ENCODE measurements around the gene WFDC12.
A peak's percentile ranks its signal among the peaks of the same experiment; 100 is the strongest.

The WFDC12 gene

DNA sequence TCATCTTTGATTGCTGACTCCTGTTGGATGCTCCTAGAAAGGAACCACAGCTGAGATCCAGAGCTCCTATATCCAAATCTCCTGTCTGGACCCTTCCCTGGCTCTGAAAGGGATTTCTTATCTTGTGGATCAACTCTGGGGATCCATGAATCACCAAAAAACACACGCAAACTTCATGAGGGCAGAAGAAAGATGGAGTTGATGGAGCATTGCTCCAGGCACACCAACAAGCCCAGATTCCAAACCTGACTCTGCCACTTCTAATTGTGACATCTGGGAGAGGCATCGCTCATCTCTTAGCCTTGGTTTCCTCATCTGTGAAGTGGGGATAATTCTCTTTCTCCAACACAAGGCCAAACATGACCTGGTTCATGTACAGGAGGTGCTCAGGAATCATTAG lies 30.1 kb downstream of the WFDC12 start:
- H2BK120ac ChIP-seq (ENCODE audit: insufficient read depth, low read length, poor library complexity) = no peak overlapping the region
- H3K23ac ChIP-seq (ENCODE audit: low read length) = no peak overlapping the region
- H3K36me3 ChIP-seq (ENCODE audit: control insufficient read depth in 1 of 2, insufficient read depth in 2 of 2, low read length in 2 of 2) = peaks cover 11 to 19% of the 10 kb centered on the region in 2 experiments
- no peak overlapping the region for H3K14ac ChIP-seq (ENCODE audit: low read length)
- H3K4me2 ChIP-seq (ENCODE audit: low read length) = no peak overlapping the region
- WGBS (ENCODE audit: extremely low coverage, insufficient coverage, insufficient read length) = no CpG with 5 or more reads among the region's 2 CpGs
- H2BK12ac ChIP-seq (ENCODE audit: low read length) = no peak overlapping the region
- peaks cover 5% of the 10 kb centered on the region for H3K79me1 ChIP-seq (ENCODE audit: low read length)
- no peak overlapping the region for H2BK5ac ChIP-seq (ENCODE audit: low read depth, low read length, poor library complexity)
- H3K9ac ChIP-seq (ENCODE audit: low read length) = no peak overlapping the region
- no peak overlapping the region for H3K4ac ChIP-seq (ENCODE audit: low read depth, low read length)
- H3K4me3 ChIP-seq (ENCODE audit: low read depth, low read length) = no peak overlapping the region
- peak; percentile 60 to 82 for DNase-seq
- no peak overlapping the region for H3K27ac ChIP-seq (ENCODE audit: low read depth, low read length)
- H3K4me1 ChIP-seq (ENCODE audit: control insufficient read depth in 1 of 2, insufficient read depth in 2 of 2, low read length in 2 of 2) = peaks cover 0 to 6% of the 10 kb centered on the region in 2 experiments
- H4K12ac ChIP-seq (ENCODE audit: low read depth, low read length) = no peak overlapping the region
- H2AK5ac ChIP-seq (ENCODE audit: low read length) = no peak overlapping the region
- H3K27me3 ChIP-seq (ENCODE audit: insufficient read depth, low read length) = no peaks in the 10 kb centered on the region
- peaks cover 6% of the 10 kb centered on the region for H3K9me3 ChIP-seq (ENCODE audit: insufficient read depth, low read depth, low read length)
- H3K79me2 ChIP-seq (ENCODE audit: control insufficient read depth, insufficient read depth, low read length, poor library complexity) = no peaks in the 10 kb centered on the region
- H4K8ac ChIP-seq (ENCODE audit: low read depth, low read length) = no peak overlapping the region
- H3K18ac ChIP-seq (ENCODE audit: low read length) = no peak overlapping the region
- peak overlapping the region; percentile 67 for H4K91ac ChIP-seq (ENCODE audit: low read depth, low read length)
- no peak overlapping the region for H2AFZ ChIP-seq (ENCODE audit: insufficient read depth, low read length, poor library complexity)

DNA sequence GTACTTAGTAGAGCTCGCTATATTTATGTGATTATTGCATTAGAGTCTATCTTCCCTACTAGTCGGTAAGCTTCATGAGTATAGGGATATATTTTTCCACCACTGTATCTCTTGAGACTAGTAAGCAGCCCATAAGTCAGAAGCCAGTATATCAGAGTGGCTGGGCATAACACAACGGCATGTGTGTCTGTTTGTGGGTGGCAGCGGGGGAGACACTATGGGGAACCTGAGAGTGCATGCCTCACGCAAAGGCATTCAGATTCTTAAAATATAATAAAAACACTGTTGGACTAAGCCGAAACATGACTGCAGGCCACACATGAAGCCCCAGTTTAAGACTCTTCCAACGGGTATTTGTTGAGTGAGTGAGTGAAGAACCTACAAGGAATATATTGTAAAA lies 31.4 kb downstream of the WFDC12 start:
- H3K14ac ChIP-seq (ENCODE audit: low read length) = no peak overlapping the region
- H2AK5ac ChIP-seq (ENCODE audit: low read length) = no peak overlapping the region
- no peak overlapping the region for H4K12ac ChIP-seq (ENCODE audit: low read depth, low read length)
- peaks cover 4% of the 10 kb centered on the region for H3K9me3 ChIP-seq (ENCODE audit: insufficient read depth, low read depth, low read length)
- no peak overlapping the region for H3K27ac ChIP-seq (ENCODE audit: low read depth, low read length)
- no peaks in the 10 kb centered on the region for H3K27me3 ChIP-seq (ENCODE audit: insufficient read depth, low read length)
- H2AFZ ChIP-seq (ENCODE audit: insufficient read depth, low read length, poor library complexity) = no peak overlapping the region
- no peak overlapping the region for H4K8ac ChIP-seq (ENCODE audit: low read depth, low read length)
- H2BK5ac ChIP-seq (ENCODE audit: low read depth, low read length, poor library complexity) = no peak overlapping the region
- H3K79me2 ChIP-seq (ENCODE audit: control insufficient read depth, insufficient read depth, low read length, poor library complexity) = no peaks in the 10 kb centered on the region
- peaks cover 7 to 18% of the 10 kb centered on the region in 2 experiments for H3K36me3 ChIP-seq (ENCODE audit: control insufficient read depth in 1 of 2, insufficient read depth in 2 of 2, low read length in 2 of 2)
- H3K18ac ChIP-seq (ENCODE audit: low read length) = no peak overlapping the region
- no CpG with 5 or more reads among the region's 7 CpGs for WGBS (ENCODE audit: extremely low coverage, insufficient coverage, insufficient read length)
- no peak overlapping the region for H3K9ac ChIP-seq (ENCODE audit: low read length)
- H3K79me1 ChIP-seq (ENCODE audit: low read length) = peaks cover 8% of the 10 kb centered on the region
- no peak overlapping the region for H4K91ac ChIP-seq (ENCODE audit: low read depth, low read length)
- no peak overlapping the region for H3K4me3 ChIP-seq (ENCODE audit: low read depth, low read length)
- peaks cover under 1 to 11% of the 10 kb centered on the region in 2 experiments for H3K4me1 ChIP-seq (ENCODE audit: control insufficient read depth in 1 of 2, insufficient read depth in 2 of 2, low read length in 2 of 2)
- H3K23ac ChIP-seq (ENCODE audit: low read length) = no peak overlapping the region
- no peak overlapping the region for H2BK120ac ChIP-seq (ENCODE audit: insufficient read depth, low read length, poor library complexity)
- H3K4ac ChIP-seq (ENCODE audit: low read depth, low read length) = no peak overlapping the region
- no peak for DNase-seq
- H2BK12ac ChIP-seq (ENCODE audit: low read length) = no peak overlapping the region
- no peak overlapping the region for H3K4me2 ChIP-seq (ENCODE audit: low read length)

DNA sequence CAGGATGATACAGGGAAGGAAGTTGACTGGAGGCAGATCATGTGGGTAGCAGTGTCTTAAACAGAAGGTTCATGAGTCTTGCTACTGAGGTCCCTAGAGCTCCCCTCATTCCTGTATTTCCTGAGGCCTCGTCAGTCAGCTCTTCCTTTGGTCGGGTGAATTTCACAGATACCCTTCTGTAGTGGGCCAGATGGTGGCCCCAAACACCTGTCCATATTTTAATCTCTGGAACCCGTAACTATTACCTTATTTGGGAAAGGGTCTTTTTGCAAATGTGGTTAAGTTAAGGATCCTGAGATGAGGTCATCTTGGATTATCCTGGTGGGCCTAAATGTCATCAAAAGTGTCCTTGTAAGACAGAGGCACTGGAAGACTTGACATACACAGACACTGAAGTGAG lies 32.9 kb downstream of the WFDC12 start:
- Histone ChIP-seq H3K4me3 (ENCODE audit: low read depth, low read length) (no peak overlapping the region), H2BK5ac (ENCODE audit: low read depth, low read length, poor library complexity) (no peak overlapping the region)
- no CpG with 5 or more reads among the region's 3 CpGs for WGBS (ENCODE audit: extremely low coverage, insufficient coverage, insufficient read length)

DNA sequence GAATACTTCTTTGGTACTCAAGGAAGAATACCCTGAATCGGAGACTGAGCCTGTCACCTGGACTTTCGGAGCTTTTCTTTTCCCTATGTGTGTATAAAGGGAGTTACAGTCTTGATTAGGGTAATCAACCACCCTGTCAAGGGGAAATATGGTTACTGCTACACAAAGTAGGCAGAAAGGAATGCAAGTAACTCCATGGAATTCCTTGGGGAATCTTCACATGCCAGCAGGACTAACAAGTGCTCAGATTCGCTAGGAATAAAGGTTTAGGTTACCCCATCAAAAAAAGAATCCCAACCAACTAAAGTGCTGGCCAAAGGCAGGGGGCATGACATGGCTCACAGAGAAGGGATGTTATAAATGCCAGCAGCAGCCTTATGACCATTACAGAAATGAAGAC lies 33.8 kb downstream of the WFDC12 start:
- no CpG with 5 or more reads among the region's 3 CpGs for WGBS (ENCODE audit: extremely low coverage, insufficient coverage, insufficient read length)
- H3K4ac ChIP-seq (ENCODE audit: low read depth, low read length) = no peak overlapping the region

More for the DNA sequence above, 32.9 kb downstream of the WFDC12 start:
- Histone ChIP-seq H4K91ac (ENCODE audit: low read depth, low read length) (peak overlapping the region; percentile 15), H3K79me1 (ENCODE audit: low read length) (peaks cover 16% of the 10 kb centered on the region), H3K9ac (ENCODE audit: low read length) (no peak overlapping the region), H2AFZ (ENCODE audit: insufficient read depth, low read length, poor library complexity) (no peak overlapping the region), H2AK5ac (ENCODE audit: low read length) (peak overlapping the region; percentile 18), H2BK120ac (ENCODE audit: insufficient read depth, low read length, poor library complexity) (no peak overlapping the region), H3K4me2 (ENCODE audit: low read length) (no peak overlapping the region), H4K12ac (ENCODE audit: low read depth, low read length) (no peak overlapping the region), H3K36me3 (ENCODE audit: control insufficient read depth in 1 of 2, insufficient read depth in 2 of 2, low read length in 2 of 2) (peaks cover 2 to 12% of the 10 kb centered on the region in 2 experiments), H3K27me3 (ENCODE audit: insufficient read depth, low read length) (no peaks in the 10 kb centered on the region), H4K8ac (ENCODE audit: low read depth, low read length) (no peak overlapping the region), H3K23ac (ENCODE audit: low read length) (no peak overlapping the region), H3K27ac (ENCODE audit: low read depth, low read length) (no peak overlapping the region), H3K4ac (ENCODE audit: low read depth, low read length) (no peak overlapping the region), H3K18ac (ENCODE audit: low read length) (no peak overlapping the region), H3K4me1 (ENCODE audit: control insufficient read depth in 1 of 2, insufficient read depth in 2 of 2, low read length in 2 of 2) (peaks cover 2 to 13% of the 10 kb centered on the region in 2 experiments), H3K9me3 (ENCODE audit: insufficient read depth, low read depth, low read length) (no peaks in the 10 kb centered on the region), H2BK12ac (ENCODE audit: low read length) (peak overlapping the region; percentile 71), H3K14ac (ENCODE audit: low read length) (no peak overlapping the region), H3K79me2 (ENCODE audit: control insufficient read depth, insufficient read depth, low read length, poor library complexity) (no peaks in the 10 kb centered on the region)
- no peak for DNase-seq

More for the DNA sequence above, 33.8 kb downstream of the WFDC12 start:
- Histone ChIP-seq H3K27me3 (ENCODE audit: insufficient read depth, low read length) (no peaks in the 10 kb centered on the region), H4K91ac (ENCODE audit: low read depth, low read length) (no peak overlapping the region), H3K79me2 (ENCODE audit: control insufficient read depth, insufficient read depth, low read length, poor library complexity) (no peaks in the 10 kb centered on the region), H2AFZ (ENCODE audit: insufficient read depth, low read length, poor library complexity) (no peak overlapping the region), H3K9ac (ENCODE audit: low read length) (no peak overlapping the region), H4K8ac (ENCODE audit: low read depth, low read length) (no peak overlapping the region), H3K27ac (ENCODE audit: low read depth, low read length) (no peak overlapping the region), H2BK5ac (ENCODE audit: low read depth, low read length, poor library complexity) (no peak overlapping the region), H3K36me3 (ENCODE audit: control insufficient read depth in 1 of 2, insufficient read depth in 2 of 2, low read length in 2 of 2) (peaks cover 2 to 12% of the 10 kb centered on the region in 2 experiments), H3K9me3 (ENCODE audit: insufficient read depth, low read depth, low read length) (no peaks in the 10 kb centered on the region), H2AK5ac (ENCODE audit: low read length) (no peak overlapping the region), H4K12ac (ENCODE audit: low read depth, low read length) (no peak overlapping the region), H3K18ac (ENCODE audit: low read length) (no peak overlapping the region), H3K4me3 (ENCODE audit: low read depth, low read length) (no peak overlapping the region), H2BK120ac (ENCODE audit: insufficient read depth, low read length, poor library complexity) (no peak overlapping the region), H3K79me1 (ENCODE audit: low read length) (peaks cover 22% of the 10 kb centered on the region), H3K4me1 (ENCODE audit: control insufficient read depth in 1 of 2, insufficient read depth in 2 of 2, low read length in 2 of 2) (peaks cover 2 to 19% of the 10 kb centered on the region in 2 experiments), H3K23ac (ENCODE audit: low read length) (no peak overlapping the region), H3K4me2 (ENCODE audit: low read length) (no peak overlapping the region), H2BK12ac (ENCODE audit: low read length) (no peak overlapping the region), H3K14ac (ENCODE audit: low read length) (no peak overlapping the region)
- DNase-seq = peak in 1 of 2 donors; percentile 47
